HepG2 (cell line): Measurements from ENCODE around the gene DACT2. TPM values are rescaled to one million over a fixed set of nuclear protein-coding genes. Genes with fewer than 3 reads are reported as not detected.

Experiments
- ATAC-seq: fragments of 200-7000 bp; cut with Tn5 transposase; 3 replicates; pipeline ENCODE4 v1.9.1; 2020; ENCODE audit warnings: mild to moderate bottlenecking, moderate library complexity
- BruUV-seq: library from RNA; stranded (reverse); fragments of 400-500 nt; replicated peaks from 2 replicates; lab custom pipeline; 2021; lab: Mats Ljungman, UMichigan
- CTCF ChIA-PET: fragments of 300-600 bp; formaldehyde crosslinking; extraction: SDS; loops from one replicate; lab custom pipeline; 2021; ENCODE audit warnings: low total read pairs, inconsistent platforms, low intra/inter-chr PET ratio; lab: Yijun Ruan, JAX
- POLR2A ChIA-PET: fragments of 350-600 bp; sonication (Branson Sonifier 250); formaldehyde crosslinking; loops from one replicate; lab custom pipeline; 2020; ENCODE audit warnings: antibody characterized with exemption, inconsistent platforms; lab: Yijun Ruan, JAX
- DNase-seq: peaks from one replicate; pipeline ENCODE4 v3.0.0-alpha.2; 2015; ENCODE audit warnings: low spot score
- FAIRE-seq: peaks from 3 replicates; lab custom pipeline; 2011; peaks lifted over from hg19 to GRCh38; lab: Jason Lieb, UNC
- H2AFZ ChIP-seq: one replicate; pipeline ENCODE4 v1.6.1; 2011; ENCODE audit warnings: low read length, inconsistent platforms
- H3K27ac ChIP-seq: fragments of 300-600 bp; 3 replicates; pipeline ENCODE4 v1.8.0; 2011; ENCODE audit warnings: mixed run types, mild to moderate bottlenecking, mixed read lengths, low read length, inconsistent platforms; ENCODE audit not compliant: insufficient read depth; ENCODE audit errors: extremely low read length
- H3K27me3 ChIP-seq, 2 experiments: fragments of 200-600 bp in 1 of 2; 2 replicates in 1 of 2; 3 replicates in 1 of 2; pipeline versions ENCODE4 v1.6.0 to v1.8.0; 2011; ENCODE audit warnings: low read length in 2 of 2, mild to moderate bottlenecking in 2 of 2, moderate library complexity in 2 of 2, inconsistent platforms in 1 of 2; ENCODE audit not compliant: insufficient read depth in 2 of 2, control insufficient read depth in 1 of 2
- H3K36me3 ChIP-seq, 2 experiments: fragments of 200-600 bp in 1 of 2; replicated peaks in 1 of 2; 2 replicates in 1 of 2; 3 replicates in 1 of 2; pipeline versions ENCODE4 v1.5.1 to v1.8.0; 2011; ENCODE audit warnings: low read length in 2 of 2, inconsistent platforms in 1 of 2; ENCODE audit not compliant: insufficient read depth in 2 of 2, control insufficient read depth in 1 of 2
- H3K4me1 ChIP-seq: 2 replicates; pipeline ENCODE4 v1.5.1; 2012; ENCODE audit warnings: low read length, inconsistent platforms; ENCODE audit not compliant: insufficient read depth
- H3K4me2 ChIP-seq: 2 replicates; pipeline ENCODE4 v1.6.0; 2011; ENCODE audit warnings: low read depth, low read length, inconsistent platforms
- H3K4me3 ChIP-seq, 3 experiments: fragments of 200-600 bp in 1 of 3; sonication (generic), shearing (Covaris generic) in 1 of 3; replicated peaks in 1 of 3; 2 replicates each; pipeline ENCODE4 v1.5.1; 2011 to 2016; ENCODE audit warnings: low read length in 3 of 3, inconsistent platforms in 2 of 3, low read depth in 2 of 3, mild to moderate bottlenecking in 2 of 3, control low read depth in 1 of 3, mixed read lengths in 1 of 3; ENCODE audit not compliant: insufficient read depth in 1 of 3
- H3K79me2 ChIP-seq: one replicate; pipeline ENCODE4 v1.6.1; 2011; ENCODE audit warnings: low read length, inconsistent platforms; ENCODE audit not compliant: insufficient read depth
- H3K9ac ChIP-seq: 2 replicates; pipeline ENCODE4 v1.6.0; 2011; ENCODE audit warnings: mild to moderate bottlenecking, low read depth, low read length, inconsistent platforms; ENCODE audit not compliant: insufficient read depth
- H3K9me3 ChIP-seq: 2 replicates; pipeline ENCODE4 v1.5.1; 2012; ENCODE audit warnings: mild to moderate bottlenecking, low read length
- H4K20me1 ChIP-seq: 2 replicates; pipeline ENCODE4 v1.6.0; 2011; ENCODE audit warnings: inconsistent platforms, mild to moderate bottlenecking, low read length, moderate library complexity; ENCODE audit not compliant: insufficient read depth
- CEBPB ChIP-seq: IDR thresholded peaks from 2 replicates; pipeline ENCODE4 v1.6.1; 2011; ENCODE audit warnings: low read depth, low read length, improper control_type of control experiment, borderline replicate concordance
- DR1 ChIP-seq: sonication (generic); formaldehyde crosslinking; IDR thresholded peaks from 2 replicates; pipeline ENCODE4 v1.8.0; 2021; ENCODE audit warnings: mild to moderate bottlenecking, missing genetic modification reagents, inconsistent platforms
- HDAC6 ChIP-seq: fragments of 200-600 bp; sonication (generic); IDR thresholded peaks from 2 replicates; pipeline ENCODE4 v1.7.0; 2017; ENCODE audit warnings: mild to moderate bottlenecking, antibody characterized with exemption, low read length, low read depth
- KDM2A ChIP-seq: sonication (generic); formaldehyde crosslinking; IDR thresholded peaks from 2 replicates; pipeline ENCODE4 v1.4.0; 2020; ENCODE audit warnings: low read depth, missing genetic modification reagents, borderline replicate concordance
- KLF15 ChIP-seq: sonication (generic); formaldehyde crosslinking; IDR thresholded peaks from 2 replicates; pipeline ENCODE4 v1.8.1; 2023; ENCODE audit warnings: borderline replicate concordance, mild to moderate bottlenecking, inconsistent platforms, missing genetic modification reagents, mixed read lengths
- NFRKB ChIP-seq: fragments of 450-650 bp; IDR thresholded peaks from 2 replicates; pipeline ENCODE4 v1.6.1; 2017
- SALL2 ChIP-seq: sonication (generic); formaldehyde crosslinking; IDR thresholded peaks from 2 replicates; pipeline ENCODE4 v1.8.1; 2023; ENCODE audit warnings: mild to moderate bottlenecking, missing genetic modification reagents, inconsistent platforms
- SAP130 ChIP-seq: IDR thresholded peaks from 2 replicates; pipeline ENCODE4 v1.6.1; 2016; ENCODE audit warnings: low read depth
- ZNF30 ChIP-seq: sonication (generic); formaldehyde crosslinking; IDR thresholded peaks from 2 replicates; pipeline ENCODE4 v1.5.0; 2020; ENCODE audit warnings: mild to moderate bottlenecking, missing genetic modification reagents
- ZNF430 ChIP-seq: sonication (generic); formaldehyde crosslinking; IDR thresholded peaks from 2 replicates; pipeline ENCODE4 v1.9.0; 2021; ENCODE audit warnings: mild to moderate bottlenecking, missing genetic modification reagents
- WGBS: methylation state at CpG from one replicate; pipeline ENCODE4 v1.1.6; 2017; ENCODE audit warnings: low lambda C conversion rate; 5-methylcytosine and 5-hydroxymethylcytosine counted together
- in situ Hi-C: cut with HindIII; loops from 2 replicates; pipeline ENCODE4 v1.10.0; 2017; ENCODE audit warnings: low pct_unique_long_range_greater_than_20kb; ENCODE audit not compliant: extremely low pct_ligation_motif_present
- intact Hi-C: fragments of 100-400 bp; cut with micrococcal nuclease; formaldehyde crosslinking; loops from one replicate; pipeline ENCODE4 v1.10.0; 2022; ENCODE audit not compliant: unreplicated experiment
- polyA plus RNA-seq, 8 experiments: library from polyadenylated mRNA; depleted of rRNA in 3 of 8; stranded (reverse) in 7 of 8; unstranded in 1 of 8; fragments of >200 nt; fragmentation: Illumina TruSeq in 4 of 8; extraction: Trizol in 4 of 8; gene quantifications; 2 replicates each; pipeline versions ENCODE4 v1.2.1 to v1.2.3, GENCODE V29; 2011 to 2016; ENCODE audit warnings: low read depth in 4 of 8, missing spikeins in 1 of 8, mixed read lengths in 1 of 8; ENCODE audit not compliant: insufficient read depth in 1 of 8
- total RNA-seq, 5 experiments: library from RNA; depleted of rRNA; stranded (reverse); fragments of >200 nt; fragmentation: Illumina TruSeq; extraction: Trizol; gene quantifications; 2 replicates each; pipeline ENCODE4 v1.2.3, GENCODE V29; 2016; ENCODE audit warnings: low read depth in 1 of 5
- TF ChIP-seq, protein P1 (sequence below): sonication (generic); formaldehyde crosslinking; IDR thresholded peaks from 2 replicates; pipeline ENCODE4 v1.5.0; 2020; ENCODE audit warnings: mild to moderate bottlenecking, missing genetic modification reagents
- TF ChIP-seq, protein P2 (sequence below): sonication (generic); formaldehyde crosslinking; IDR thresholded peaks from 2 replicates; pipeline ENCODE4 v1.4.0; 2020; ENCODE audit warnings: mild to moderate bottlenecking, missing genetic modification reagents, borderline replicate concordance
- TF ChIP-seq, protein P3 (sequence below): sonication (generic); formaldehyde crosslinking; IDR thresholded peaks from 2 replicates; pipeline ENCODE4 v1.4.0; 2020; ENCODE audit warnings: missing genetic modification reagents
- TF ChIP-seq, protein P4 (sequence below): sonication (generic); formaldehyde crosslinking; IDR thresholded peaks from 2 replicates; pipeline ENCODE4 v1.8.0; 2022; ENCODE audit warnings: missing genetic modification reagents, low read depth, mild to moderate bottlenecking, borderline replicate concordance
- TF ChIP-seq, protein P5 (sequence below): sonication (generic); formaldehyde crosslinking; IDR thresholded peaks from 2 replicates; pipeline ENCODE4 v1.4.0; 2020; ENCODE audit warnings: missing genetic modification reagents

Gene DACT2
- total and polyA plus RNA-seq, 2 of the 13 experiments (the other 11 are each of a cell fraction or from before 2014, with no cell fraction given) = 0.15 TPM; not detected in 1

DNA sequence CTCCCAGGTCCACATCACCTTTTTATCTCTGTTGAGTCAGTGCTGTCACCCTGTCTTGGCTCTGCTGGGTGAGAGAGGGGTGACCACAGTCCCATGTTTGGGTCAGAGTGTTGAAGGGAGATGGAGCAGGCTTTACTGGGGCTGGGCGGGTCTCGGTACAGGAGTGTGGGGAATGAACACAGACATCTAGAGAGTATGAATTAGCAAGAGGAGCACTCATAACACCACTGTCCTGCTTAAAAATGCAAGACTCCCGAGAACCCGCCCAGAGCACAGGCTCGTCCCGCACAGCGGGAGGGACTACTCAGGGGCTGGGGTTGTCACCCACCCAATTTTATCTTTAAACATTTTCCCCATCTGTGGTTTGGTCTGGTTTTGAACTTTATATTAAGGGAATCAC, 27.5 kb upstream of the DACT2 start:
- no peak overlapping the region; a peak in 1 of 6 replicates for H3K4me3 ChIP-seq
- no TSS peak for BruUV-seq
- in situ Hi-C loops (no loop called here), intact Hi-C loops (no loop called here)
- peaks cover 0 to 17% of the 10 kb centered on the region in 2 experiments; a peak in 3 of 5 replicates for H3K27me3 ChIP-seq
- H3K36me3 ChIP-seq = no peaks in the 10 kb centered on the region
- no peak overlapping the region for H3K4me2 ChIP-seq
- H3K9me3 ChIP-seq = no peaks in the 10 kb centered on the region
- no peak for ATAC-seq
- H3K79me2 ChIP-seq = no peaks in the 10 kb centered on the region
- H3K9ac ChIP-seq = no peak overlapping the region
- H3K27ac ChIP-seq = no peak overlapping the region
- H3K4me1 ChIP-seq = peaks cover 15% of the 10 kb centered on the region
- no peak overlapping the region for H2AFZ ChIP-seq
- ChIA-PET POLR2A (no interaction called here), CTCF (no interaction called here)
- 67% methylated on average over 7 of the region's 7 CpGs for WGBS
- no peak for DNase-seq
- no peak for FAIRE-seq
- H4K20me1 ChIP-seq = no peaks in the 10 kb centered on the region
- TF ChIP-seq KDM2A (CRISPR knock-in tag) (no peak), HDAC6 (no peak), ZNF430 (CRISPR knock-in tag) (no peak), KLF15 (no peak), DR1 (CRISPR knock-in tag) (no peak), ZNF30 (CRISPR knock-in tag) (no peak), SALL2 (CRISPR knock-in tag) (no peak), NFRKB (no peak), SAP130 (CRISPR knock-in tag) (no peak), CEBPB (no peak)
- TF ChIP-seq, protein P1, sequence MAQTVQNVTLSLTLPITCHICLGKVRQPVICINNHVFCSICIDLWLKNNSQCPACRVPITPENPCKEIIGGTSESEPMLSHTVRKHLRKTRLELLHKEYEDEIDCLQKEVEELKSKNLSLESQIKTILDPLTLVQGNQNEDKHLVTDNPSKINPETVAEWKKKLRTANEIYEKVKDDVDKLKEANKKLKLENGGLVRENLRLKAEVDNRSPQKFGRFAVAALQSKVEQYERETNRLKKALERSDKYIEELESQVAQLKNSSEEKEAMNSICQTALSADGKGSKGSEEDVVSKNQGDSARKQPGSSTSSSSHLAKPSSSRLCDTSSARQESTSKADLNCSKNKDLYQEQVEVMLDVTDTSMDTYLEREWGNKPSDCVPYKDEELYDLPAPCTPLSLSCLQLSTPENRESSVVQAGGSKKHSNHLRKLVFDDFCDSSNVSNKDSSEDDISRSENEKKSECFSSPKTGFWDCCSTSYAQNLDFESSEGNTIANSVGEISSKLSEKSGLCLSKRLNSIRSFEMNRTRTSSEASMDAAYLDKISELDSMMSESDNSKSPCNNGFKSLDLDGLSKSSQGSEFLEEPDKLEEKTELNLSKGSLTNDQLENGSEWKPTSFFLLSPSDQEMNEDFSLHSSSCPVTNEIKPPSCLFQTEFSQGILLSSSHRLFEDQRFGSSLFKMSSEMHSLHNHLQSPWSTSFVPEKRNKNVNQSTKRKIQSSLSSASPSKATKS = no peak
- TF ChIP-seq, protein P2, sequence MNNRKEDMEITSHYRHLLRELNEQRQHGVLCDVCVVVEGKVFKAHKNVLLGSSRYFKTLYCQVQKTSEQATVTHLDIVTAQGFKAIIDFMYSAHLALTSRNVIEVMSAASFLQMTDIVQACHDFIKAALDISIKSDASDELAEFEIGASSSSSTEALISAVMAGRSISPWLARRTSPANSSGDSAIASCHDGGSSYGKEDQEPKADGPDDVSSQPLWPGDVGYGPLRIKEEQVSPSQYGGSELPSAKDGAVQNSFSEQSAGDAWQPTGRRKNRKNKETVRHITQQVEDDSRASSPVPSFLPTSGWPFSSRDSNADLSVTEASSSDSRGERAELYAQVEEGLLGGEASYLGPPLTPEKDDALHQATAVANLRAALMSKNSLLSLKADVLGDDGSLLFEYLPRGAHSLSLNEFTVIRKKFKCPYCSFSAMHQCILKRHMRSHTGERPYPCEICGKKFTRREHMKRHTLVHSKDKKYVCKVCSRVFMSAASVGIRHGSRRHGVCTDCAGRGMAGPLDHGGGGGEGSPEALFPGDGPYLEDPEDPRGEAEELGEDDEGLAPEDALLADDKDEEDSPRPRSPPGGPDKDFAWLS (CRISPR knock-in tag) = no peak
- TF ChIP-seq, protein P3, sequence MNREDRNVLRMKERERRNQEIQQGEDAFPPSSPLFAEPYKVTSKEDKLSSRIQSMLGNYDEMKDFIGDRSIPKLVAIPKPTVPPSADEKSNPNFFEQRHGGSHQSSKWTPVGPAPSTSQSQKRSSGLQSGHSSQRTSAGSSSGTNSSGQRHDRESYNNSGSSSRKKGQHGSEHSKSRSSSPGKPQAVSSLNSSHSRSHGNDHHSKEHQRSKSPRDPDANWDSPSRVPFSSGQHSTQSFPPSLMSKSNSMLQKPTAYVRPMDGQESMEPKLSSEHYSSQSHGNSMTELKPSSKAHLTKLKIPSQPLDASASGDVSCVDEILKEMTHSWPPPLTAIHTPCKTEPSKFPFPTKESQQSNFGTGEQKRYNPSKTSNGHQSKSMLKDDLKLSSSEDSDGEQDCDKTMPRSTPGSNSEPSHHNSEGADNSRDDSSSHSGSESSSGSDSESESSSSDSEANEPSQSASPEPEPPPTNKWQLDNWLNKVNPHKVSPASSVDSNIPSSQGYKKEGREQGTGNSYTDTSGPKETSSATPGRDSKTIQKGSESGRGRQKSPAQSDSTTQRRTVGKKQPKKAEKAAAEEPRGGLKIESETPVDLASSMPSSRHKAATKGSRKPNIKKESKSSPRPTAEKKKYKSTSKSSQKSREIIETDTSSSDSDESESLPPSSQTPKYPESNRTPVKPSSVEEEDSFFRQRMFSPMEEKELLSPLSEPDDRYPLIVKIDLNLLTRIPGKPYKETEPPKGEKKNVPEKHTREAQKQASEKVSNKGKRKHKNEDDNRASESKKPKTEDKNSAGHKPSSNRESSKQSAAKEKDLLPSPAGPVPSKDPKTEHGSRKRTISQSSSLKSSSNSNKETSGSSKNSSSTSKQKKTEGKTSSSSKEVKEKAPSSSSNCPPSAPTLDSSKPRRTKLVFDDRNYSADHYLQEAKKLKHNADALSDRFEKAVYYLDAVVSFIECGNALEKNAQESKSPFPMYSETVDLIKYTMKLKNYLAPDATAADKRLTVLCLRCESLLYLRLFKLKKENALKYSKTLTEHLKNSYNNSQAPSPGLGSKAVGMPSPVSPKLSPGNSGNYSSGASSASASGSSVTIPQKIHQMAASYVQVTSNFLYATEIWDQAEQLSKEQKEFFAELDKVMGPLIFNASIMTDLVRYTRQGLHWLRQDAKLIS (CRISPR knock-in tag) = no peak
- TF ChIP-seq, protein P4, sequence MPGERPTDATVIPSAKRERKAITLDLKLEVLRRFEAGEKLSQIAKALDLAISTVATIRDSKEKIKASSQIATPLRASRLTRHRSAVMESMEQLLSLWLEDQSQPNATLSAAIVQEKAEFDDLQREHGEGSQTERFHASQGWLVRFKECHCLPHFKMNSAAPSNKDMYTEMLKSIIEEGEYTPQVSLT (CRISPR knock-in tag) = no peak
- TF ChIP-seq, protein P5, sequence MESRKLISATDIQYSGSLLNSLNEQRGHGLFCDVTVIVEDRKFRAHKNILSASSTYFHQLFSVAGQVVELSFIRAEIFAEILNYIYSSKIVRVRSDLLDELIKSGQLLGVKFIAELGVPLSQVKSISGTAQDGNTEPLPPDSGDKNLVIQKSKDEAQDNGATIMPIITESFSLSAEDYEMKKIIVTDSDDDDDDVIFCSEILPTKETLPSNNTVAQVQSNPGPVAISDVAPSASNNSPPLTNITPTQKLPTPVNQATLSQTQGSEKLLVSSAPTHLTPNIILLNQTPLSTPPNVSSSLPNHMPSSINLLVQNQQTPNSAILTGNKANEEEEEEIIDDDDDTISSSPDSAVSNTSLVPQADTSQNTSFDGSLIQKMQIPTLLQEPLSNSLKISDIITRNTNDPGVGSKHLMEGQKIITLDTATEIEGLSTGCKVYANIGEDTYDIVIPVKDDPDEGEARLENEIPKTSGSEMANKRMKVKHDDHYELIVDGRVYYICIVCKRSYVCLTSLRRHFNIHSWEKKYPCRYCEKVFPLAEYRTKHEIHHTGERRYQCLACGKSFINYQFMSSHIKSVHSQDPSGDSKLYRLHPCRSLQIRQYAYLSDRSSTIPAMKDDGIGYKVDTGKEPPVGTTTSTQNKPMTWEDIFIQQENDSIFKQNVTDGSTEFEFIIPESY (CRISPR knock-in tag) = no peak
